Breast epithelium (tissue), 4 donors: Measurements from ENCODE around the gene ODF4. TPM values are rescaled to one million over a fixed set of nuclear protein-coding genes. Genes with fewer than 3 reads are reported as not detected.
A peak's percentile ranks its signal among the peaks of the same experiment; 100 is the strongest.
"Not testable (repeated sequence)": the region's sequence is repeated elsewhere in the genome, so short reads cannot be mapped to it uniquely, and the experiment has no call there.

ENCODE experiments used
- DNase-seq, 2 donors: peaks; one replicate each; pipeline ENCODE4 v3.0.0-alpha.2; 2019; ENCODE audit warnings: low spot score in 2 of 2
- H3K27ac ChIP-seq, 2 donors: fragments of 200-600 bp; sonication (generic) in 1 of 2; one replicate each; pipeline ENCODE4 v1.5.1; 2016 to 2019; ENCODE audit warnings: mild to moderate bottlenecking in 1 of 2
- H3K27me3 ChIP-seq, 2 donors: fragments of 200-600 bp; sonication (generic) in 1 of 2; one replicate each; pipeline versions ENCODE4 v1.5.1 to v1.6.0; 2017 to 2019; ENCODE audit warnings: control low read depth in 1 of 2, mild to moderate bottlenecking in 1 of 2
- H3K36me3 ChIP-seq: fragments of 200-600 bp; one replicate; pipeline ENCODE4 v1.5.1; 2019
- H3K4me1 ChIP-seq, 2 donors: fragments of 200-600 bp; sonication (generic); one replicate each; pipeline ENCODE4 v1.5.1; 2016 to 2019; ENCODE audit warnings: control low read depth in 1 of 2
- H3K4me3 ChIP-seq, 3 donors: fragments of 200-600 bp; sonication (generic); 1 replicate in 2 of 3; 2 replicates in 1 of 3; pipeline ENCODE4 v1.5.1; 2016 to 2019; ENCODE audit warnings: mild to moderate bottlenecking in 3 of 3, moderate library complexity in 2 of 3
- H3K9me3 ChIP-seq, 2 donors: fragments of 200-600 bp; sonication (generic) in 1 of 2; one replicate each; pipeline ENCODE4 v1.5.1; 2016 to 2019; ENCODE audit warnings: control low read depth in 1 of 2
- POLR2A ChIP-seq: fragments of 450-650 bp; IDR thresholded peaks from one replicate; pipeline ENCODE4 v1.6.1; 2016; ENCODE audit warnings: antibody characterized with exemption, mild to moderate bottlenecking, moderate library complexity
- POLR2AphosphoS5 ChIP-seq, 3 donors: sonication (generic); formaldehyde crosslinking; IDR thresholded peaks; one replicate each; pipeline ENCODE4 v1.6.1; 2017; ENCODE audit warnings: antibody characterized with exemption in 3 of 3
- intact Hi-C: fragments of 100-400 bp; cut with DNase I; formaldehyde crosslinking; loops from one replicate; pipeline ENCODE4 v1.15.1; 2023; ENCODE audit warnings: low total_unique reads
- total RNA-seq, 3 donors: library from RNA; depleted of rRNA; stranded (reverse); fragments of >200 nt; gene quantifications; one replicate each; pipeline ENCODE4 v1.1.0, GENCODE V29; 2016
- TF ChIP-seq, protein P1 (sequence below), 3 donors: fragments of 450-650 bp; IDR thresholded peaks; one replicate each; pipeline ENCODE4 v1.5.1; 2016 to 2017; ENCODE audit warnings: antibody characterized with exemption in 3 of 3, mild to moderate bottlenecking in 3 of 3, moderate library complexity in 3 of 3

Gene ODF4
- total RNA-seq, 3 donors from 2014 or later, result not detected

DNA sequence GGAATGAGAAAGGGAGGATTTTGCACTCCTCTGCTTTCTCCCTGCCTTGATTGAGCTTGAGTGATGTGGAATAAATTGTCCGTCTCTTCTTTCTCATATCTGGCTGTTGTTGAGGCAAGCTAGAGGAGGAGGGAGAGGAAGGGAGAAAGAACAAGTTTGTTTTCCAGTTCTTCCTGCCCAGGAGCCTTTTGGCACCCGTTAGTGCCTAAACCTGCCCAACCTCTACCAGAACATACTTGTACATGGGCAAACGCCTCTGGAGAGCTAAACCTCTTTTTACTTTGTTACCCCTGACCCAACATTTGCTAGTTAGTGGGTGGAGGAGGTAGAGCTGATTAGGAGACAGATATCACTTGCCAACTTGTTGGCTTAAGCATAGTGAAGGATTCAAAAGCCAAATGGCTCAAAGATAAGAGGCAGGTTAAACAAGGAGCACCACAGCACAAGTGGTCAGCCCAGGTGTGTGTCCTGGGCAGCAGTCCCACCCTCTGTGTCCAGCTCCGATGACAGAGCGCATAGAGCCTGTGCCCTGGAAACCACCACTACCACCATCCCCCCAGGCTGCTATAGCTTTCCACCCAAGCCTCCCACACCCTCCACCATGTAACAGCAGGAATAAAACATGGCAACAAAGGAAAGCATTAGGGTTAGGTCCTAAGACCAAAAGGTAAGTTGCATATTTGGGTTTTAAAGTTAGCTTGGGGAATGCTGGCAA lies 6.5 kb downstream of the ODF4 start:
- intact Hi-C loops, result no loop called here
- peak overlapping the region; percentile 78 to 90 for H3K27ac ChIP-seq
- peak overlapping the region in 1 of 3 donors; percentile 39 for H3K4me3 ChIP-seq
- TF ChIP-seq POLR2AphosphoS5 (IDR thresholded peaks at IDR 0.05) (peak in 1 of 3 donors; percentile 24), POLR2A (no peak)
- peak in 1 of 2 donors; percentile 70 for DNase-seq
- no peaks in the 10 kb centered on the region for H3K4me1 ChIP-seq
- H3K36me3 ChIP-seq, result no peaks in the 10 kb centered on the region
- no peaks in the 10 kb centered on the region for H3K27me3 ChIP-seq
- no peaks in the 10 kb centered on the region for H3K9me3 ChIP-seq

DNA sequence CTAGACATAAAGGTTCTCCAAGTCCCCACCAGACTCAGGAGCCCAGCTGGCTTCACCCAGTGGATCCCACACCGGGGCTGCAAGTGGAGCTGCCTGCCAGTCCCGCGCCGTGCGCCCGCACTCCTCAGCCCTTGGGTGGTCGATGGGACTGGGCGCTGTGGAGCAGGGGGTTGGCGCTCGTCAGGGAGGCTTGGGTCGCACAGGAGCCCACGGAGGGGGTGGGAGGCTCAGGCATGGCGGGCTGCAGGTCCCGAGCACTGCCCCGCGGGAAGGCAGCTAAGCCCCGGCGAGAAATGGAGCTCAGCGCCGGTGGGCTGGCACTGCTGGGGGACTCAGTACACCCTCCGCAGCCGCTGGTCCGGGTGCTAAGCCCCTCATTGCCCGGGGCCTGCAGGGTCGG lies 7.4 kb downstream of the ODF4 start:
- H3K27me3 ChIP-seq, intact Hi-C loops, DNase-seq, H3K9me3 ChIP-seq, H3K4me1 ChIP-seq, H3K36me3 ChIP-seq: not testable (repeated sequence)
- Histone ChIP-seq H3K27ac (peak overlapping the region in 1 of 2 donors; percentile 90), H3K4me3 (peak overlapping the region in 1 of 3 donors; percentile 20)

DNA sequence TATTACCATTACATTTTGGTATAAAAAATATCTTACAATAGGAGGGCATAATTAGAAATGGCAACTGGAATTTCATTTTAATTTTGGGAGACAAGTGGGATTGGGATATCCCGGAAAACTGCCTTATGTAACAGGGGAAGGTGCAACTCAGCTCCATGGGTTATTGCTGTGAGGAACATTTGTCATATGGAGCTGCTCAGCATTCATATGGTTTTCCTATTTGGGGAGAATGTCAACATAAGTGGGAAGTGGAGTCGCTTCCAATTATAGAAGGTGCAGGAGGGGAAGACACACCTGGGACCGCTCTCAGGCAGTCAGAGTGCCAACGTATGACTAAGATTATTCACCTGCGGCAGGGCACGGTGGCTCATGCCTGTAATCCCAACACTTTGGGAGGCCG lies 10.7 kb downstream of the ODF4 start:
- no peaks in the 10 kb centered on the region for H3K4me1 ChIP-seq
- DNase-seq, result no peak
- H3K9me3 ChIP-seq, result no peaks in the 10 kb centered on the region
- H3K27ac ChIP-seq, result no peak overlapping the region
- no peak overlapping the region for H3K4me3 ChIP-seq
- H3K36me3 ChIP-seq, result no peaks in the 10 kb centered on the region
- intact Hi-C loops, result no loop called here
- no peak for TF ChIP-seq POLR2AphosphoS5 (IDR thresholded peaks at IDR 0.05)
- no peak for TF ChIP-seq POLR2A
- TF ChIP-seq, protein P1, sequence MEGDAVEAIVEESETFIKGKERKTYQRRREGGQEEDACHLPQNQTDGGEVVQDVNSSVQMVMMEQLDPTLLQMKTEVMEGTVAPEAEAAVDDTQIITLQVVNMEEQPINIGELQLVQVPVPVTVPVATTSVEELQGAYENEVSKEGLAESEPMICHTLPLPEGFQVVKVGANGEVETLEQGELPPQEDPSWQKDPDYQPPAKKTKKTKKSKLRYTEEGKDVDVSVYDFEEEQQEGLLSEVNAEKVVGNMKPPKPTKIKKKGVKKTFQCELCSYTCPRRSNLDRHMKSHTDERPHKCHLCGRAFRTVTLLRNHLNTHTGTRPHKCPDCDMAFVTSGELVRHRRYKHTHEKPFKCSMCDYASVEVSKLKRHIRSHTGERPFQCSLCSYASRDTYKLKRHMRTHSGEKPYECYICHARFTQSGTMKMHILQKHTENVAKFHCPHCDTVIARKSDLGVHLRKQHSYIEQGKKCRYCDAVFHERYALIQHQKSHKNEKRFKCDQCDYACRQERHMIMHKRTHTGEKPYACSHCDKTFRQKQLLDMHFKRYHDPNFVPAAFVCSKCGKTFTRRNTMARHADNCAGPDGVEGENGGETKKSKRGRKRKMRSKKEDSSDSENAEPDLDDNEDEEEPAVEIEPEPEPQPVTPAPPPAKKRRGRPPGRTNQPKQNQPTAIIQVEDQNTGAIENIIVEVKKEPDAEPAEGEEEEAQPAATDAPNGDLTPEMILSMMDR (IDR thresholded peaks at IDR 0.05), result no peak
- H3K27me3 ChIP-seq, result no peaks in the 10 kb centered on the region

DNA sequence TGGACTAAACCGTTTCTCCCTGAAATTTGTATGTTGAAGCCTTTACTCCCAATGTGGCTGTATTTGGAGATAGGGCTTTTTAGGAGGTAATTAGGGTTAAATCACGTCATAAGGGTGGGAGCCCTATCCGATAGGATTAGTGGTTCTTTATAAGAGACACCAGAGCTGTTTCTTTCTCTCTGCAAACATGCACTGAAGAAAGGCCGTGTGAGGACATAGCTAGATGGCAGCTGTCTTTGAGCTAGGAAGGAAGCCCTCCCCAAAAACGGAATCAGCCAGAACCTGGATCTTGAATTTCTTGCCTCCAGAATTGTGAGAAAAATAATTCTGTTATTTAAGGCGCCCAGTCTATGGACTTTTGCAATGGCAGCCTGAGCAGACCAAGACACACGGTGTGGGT lies 14.1 kb downstream of the ODF4 start:
- DNase-seq, result no peak
- Histone ChIP-seq H3K4me1 (no peaks in the 10 kb centered on the region), H3K27me3 (no peaks in the 10 kb centered on the region), H3K27ac (no peak overlapping the region), H3K36me3 (no peaks in the 10 kb centered on the region), H3K4me3 (no peak overlapping the region), H3K9me3 (no peaks in the 10 kb centered on the region)
- TF ChIP-seq POLR2AphosphoS5 (IDR thresholded peaks at IDR 0.05), result no peak
- TF ChIP-seq, protein P1 (IDR thresholded peaks at IDR 0.05), result no peak
- TF ChIP-seq POLR2A, result no peak
- intact Hi-C loops, result no loop called here

DNA sequence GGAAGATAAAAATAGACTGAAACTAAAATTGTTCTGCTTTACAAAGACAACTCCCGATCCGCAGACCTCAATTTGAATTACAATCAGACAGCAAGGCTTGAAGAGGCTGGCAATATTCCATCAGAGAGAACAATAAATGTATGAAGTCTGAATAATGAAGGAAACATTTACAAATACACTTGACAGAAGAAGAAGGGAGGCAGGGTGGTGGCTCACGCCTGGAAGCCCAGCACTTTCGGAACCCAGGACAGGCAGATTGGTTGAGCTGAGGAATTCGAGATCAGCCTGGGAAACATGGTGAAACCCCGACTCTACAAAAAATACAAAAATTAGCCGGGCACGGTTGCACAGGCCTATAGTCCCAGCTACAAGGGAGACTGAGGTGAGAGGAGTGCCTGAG lies 14.6 kb downstream of the ODF4 start:
- no peak for DNase-seq
- H3K27me3 ChIP-seq, result no peaks in the 10 kb centered on the region
- H3K36me3 ChIP-seq, result no peaks in the 10 kb centered on the region
- no peak overlapping the region for H3K4me3 ChIP-seq
- no peaks in the 10 kb centered on the region for H3K4me1 ChIP-seq
- intact Hi-C loops, result no loop called here
- H3K9me3 ChIP-seq, result no peaks in the 10 kb centered on the region
- no peak overlapping the region for H3K27ac ChIP-seq
- TF ChIP-seq POLR2A (no peak), POLR2AphosphoS5 (IDR thresholded peaks at IDR 0.05) (no peak)
- TF ChIP-seq, protein P1 (IDR thresholded peaks at IDR 0.05), result no peak

- Histone ChIP-seq H3K27ac (no peak overlapping the region), H3K27me3 (no peaks in the 10 kb centered on the region), H3K4me1 (no peaks in the 10 kb centered on the region), H3K4me3 (no peak overlapping the region), H3K9me3 (no peaks in the 10 kb centered on the region), H3K36me3 (no peaks in the 10 kb centered on the region)
- intact Hi-C loops, result no loop called here
- TF ChIP-seq, protein P1 (IDR thresholded peaks at IDR 0.05), result no peak
- TF ChIP-seq POLR2AphosphoS5 (IDR thresholded peaks at IDR 0.05) (no peak), POLR2A (no peak)
- no peak for DNase-seq
These were observed 18.3 kb downstream of the ODF4 start for GRCh38 chr17:8357910-8358309.
